Spleen (tissue), 7 donors: ENCODE data around the gene TMEM218.

Source experiments
- POLR2A ChIP-seq, 3 donors: fragments of 450-650 bp; IDR thresholded peaks; one replicate each; pipeline ENCODE4 v1.5.1; 2017; ENCODE audit warnings: antibody characterized with exemption in 3 of 3, mild to moderate bottlenecking in 1 of 3
- POLR2AphosphoS5 ChIP-seq, 3 donors: sonication (generic); formaldehyde crosslinking; IDR thresholded peaks; one replicate each; pipeline ENCODE4 v1.5.1; 2017; ENCODE audit warnings: antibody characterized with exemption in 3 of 3
- TF ChIP-seq, protein P1 (sequence below), 11 experiments: fragments of 200-600 bp in 7 of 11; fragments of 450-650 bp in 4 of 11; sonication (generic) in 4 of 11; IDR thresholded peaks in 8 of 11; conservative IDR thresholded peaks in 3 of 11; 1 replicate in 7 of 11; 2 replicates in 4 of 11; pipeline versions ENCODE4 v1.4.0 to v1.8.0; 2016 to 2021; ENCODE audit warnings: antibody characterized with exemption in 11 of 11, inconsistent platforms in 4 of 11, mild to moderate bottlenecking in 1 of 11
- donor health status: DM: no; HTN: no; CAD: no; lungs with moderate emphysema.
- donor health status: DM: no; HTN: no; CAD: no.
- donor health status: DM: no; HTN: no; CAD: no.

GRCh38 chr11:125083312-125084056, 27.9 kb downstream of the TMEM218 start:
- TF ChIP-seq, protein P1, sequence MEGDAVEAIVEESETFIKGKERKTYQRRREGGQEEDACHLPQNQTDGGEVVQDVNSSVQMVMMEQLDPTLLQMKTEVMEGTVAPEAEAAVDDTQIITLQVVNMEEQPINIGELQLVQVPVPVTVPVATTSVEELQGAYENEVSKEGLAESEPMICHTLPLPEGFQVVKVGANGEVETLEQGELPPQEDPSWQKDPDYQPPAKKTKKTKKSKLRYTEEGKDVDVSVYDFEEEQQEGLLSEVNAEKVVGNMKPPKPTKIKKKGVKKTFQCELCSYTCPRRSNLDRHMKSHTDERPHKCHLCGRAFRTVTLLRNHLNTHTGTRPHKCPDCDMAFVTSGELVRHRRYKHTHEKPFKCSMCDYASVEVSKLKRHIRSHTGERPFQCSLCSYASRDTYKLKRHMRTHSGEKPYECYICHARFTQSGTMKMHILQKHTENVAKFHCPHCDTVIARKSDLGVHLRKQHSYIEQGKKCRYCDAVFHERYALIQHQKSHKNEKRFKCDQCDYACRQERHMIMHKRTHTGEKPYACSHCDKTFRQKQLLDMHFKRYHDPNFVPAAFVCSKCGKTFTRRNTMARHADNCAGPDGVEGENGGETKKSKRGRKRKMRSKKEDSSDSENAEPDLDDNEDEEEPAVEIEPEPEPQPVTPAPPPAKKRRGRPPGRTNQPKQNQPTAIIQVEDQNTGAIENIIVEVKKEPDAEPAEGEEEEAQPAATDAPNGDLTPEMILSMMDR (IDR thresholded peaks at IDR 0.05 in 8 of 11, conservative IDR thresholded peaks at IDR 0.05 in 3 of 11) = no peak
- TF ChIP-seq POLR2A (IDR thresholded peaks at IDR 0.05) = no peak
- peak in 2 of 3 donors; percentile 21 to 52 for TF ChIP-seq POLR2AphosphoS5 (IDR thresholded peaks at IDR 0.05)
